ENCODE measurements around the gene ALDOA. TPM values are rescaled to one million over a fixed set of nuclear protein-coding genes. Genes with fewer than 3 reads are reported as not detected.
"Not testable (repeated sequence)": the region's sequence is repeated elsewhere in the genome, so short reads cannot be mapped to it uniquely, and the experiment has no call there.

The ALDOA gene
- total RNA-seq = 1,000 to 10,000 TPM; 1,486 to 1,632 TPM

GRCh38 chr16:30065102-30065942, at the start of gene ALDOA:
ALDOA (plus strand) TSS chr16:30065760; CDS start chr16:30066898, 1,138 bp downstream.
- peak within 1 kb of the TSS; percentile 100 for H3K4me3 Mint-ChIP-seq
- peaks cover 22% of the 10 kb centered on the region for H3K4me1 Mint-ChIP-seq
- ATAC-seq (ENCODE audit: low read depth) (peak; percentile 85), DNase-seq (peak; percentile 95)
- no peaks in the 10 kb centered on the region for H3K9me3 Mint-ChIP-seq
- H3K36me3 Mint-ChIP-seq = peaks cover 34% of the 10 kb centered on the region
- POLR2A ChIA-PET = interaction anchor here (0.6 to 6.1 kb wide), 27 partner anchors 8 to 631 kb away, joined by 3 to 102 read pairs (median 4); partner anchors contain the start of genes CORO1A, HIRIP3, MAPK3 and MAZ
- peak within 1 kb of the TSS; percentile 98 for H3K27ac Mint-ChIP-seq
- no peaks in the 10 kb centered on the region for H3K27me3 Mint-ChIP-seq

- Mint-ChIP-seq H3K36me3 (no peaks in the 10 kb centered on the region), H3K27me3 (peaks cover 20% of the 10 kb centered on the region), H3K27ac (no peak overlapping the region), H3K4me1 (peaks cover 10% of the 10 kb centered on the region), H3K9me3 (no peaks in the 10 kb centered on the region), H3K4me3 (no peak overlapping the region)
- POLR2A ChIA-PET = no interaction called here
- no peak for ATAC-seq (ENCODE audit: low read depth)
- DNase-seq = no peak
Measured at GRCh38 chr16:30016555-30017276, 48.8 kb upstream of the ALDOA start.

GRCh38 chr16:30017277-30017656, 48.3 kb upstream of the ALDOA start:
- ATAC-seq (ENCODE audit: low read depth) (no peak), DNase-seq (no peak)
- H3K4me1 Mint-ChIP-seq = peaks cover 7% of the 10 kb centered on the region
- peaks cover 14% of the 10 kb centered on the region for H3K27me3 Mint-ChIP-seq
- no peak overlapping the region for H3K27ac Mint-ChIP-seq
- no peaks in the 10 kb centered on the region for H3K9me3 Mint-ChIP-seq
- POLR2A ChIA-PET = no interaction called here
- H3K4me3 Mint-ChIP-seq = no peak overlapping the region
- H3K36me3 Mint-ChIP-seq = no peaks in the 10 kb centered on the region

DNA sequence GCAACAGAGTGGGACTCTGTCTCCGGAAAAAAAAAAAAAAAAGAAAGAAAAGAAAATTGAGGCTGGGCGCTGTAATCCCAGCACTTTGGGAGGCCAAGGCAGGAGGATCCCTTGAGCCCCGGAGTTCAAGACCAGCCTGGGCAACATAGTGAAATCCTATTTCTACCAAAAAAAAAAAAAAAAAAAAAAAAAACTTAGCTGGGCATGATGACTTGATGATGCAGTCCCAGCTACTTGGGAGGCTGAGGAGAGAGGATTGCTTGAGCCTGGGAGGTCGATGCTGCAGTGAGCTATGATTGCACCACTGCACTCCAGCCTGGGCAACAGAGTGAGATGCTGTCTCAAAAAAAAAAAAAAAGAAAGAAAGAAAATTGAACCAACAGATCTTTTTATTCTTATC, 47.6 kb upstream of the ALDOA start:
- POLR2A ChIA-PET = interaction anchor here (0.7 kb wide), 2 partner anchors 12 to 198 kb away, joined by 3 to 9 read pairs; partner anchors contain the start of gene MVP
- H3K36me3 Mint-ChIP-seq; ATAC-seq (ENCODE audit: low read depth); H3K27ac Mint-ChIP-seq; H3K4me1 Mint-ChIP-seq; H3K27me3 Mint-ChIP-seq; H3K4me3 Mint-ChIP-seq; H3K9me3 Mint-ChIP-seq; DNase-seq: not testable (repeated sequence)

DNA sequence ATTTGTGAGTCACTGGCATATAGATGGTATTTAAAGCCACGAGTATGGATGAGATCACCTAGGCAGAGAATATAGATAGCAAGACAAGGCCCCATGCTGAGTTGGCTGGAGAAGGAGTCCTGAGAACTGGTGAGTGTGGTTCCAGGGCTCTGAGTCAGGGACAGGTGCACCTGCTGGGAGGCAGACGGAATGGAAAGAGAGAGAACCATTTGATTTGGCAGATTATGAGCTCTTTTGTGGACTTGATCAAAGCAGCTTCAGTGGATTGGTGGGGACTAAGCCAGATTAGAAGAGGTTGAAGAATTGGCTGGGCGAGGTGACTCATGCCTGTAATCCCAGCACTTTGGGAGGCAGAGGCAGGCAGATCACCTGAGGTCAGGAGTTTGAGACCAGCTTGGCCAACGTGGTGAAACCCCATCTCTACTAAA, 46.8 kb upstream of the ALDOA start:
- POLR2A ChIA-PET = no interaction called here
- Mint-ChIP-seq H3K4me1 (peaks cover 7% of the 10 kb centered on the region), H3K27me3 (peaks cover 5% of the 10 kb centered on the region), H3K9me3 (no peaks in the 10 kb centered on the region), H3K27ac (no peak overlapping the region), H3K4me3 (no peak overlapping the region), H3K36me3 (no peaks in the 10 kb centered on the region)
- DNase-seq = no peak
- no peak for ATAC-seq (ENCODE audit: low read depth)

- Mint-ChIP-seq H3K4me3 (no peak within 1 kb of the TSS), H3K27ac (no peak within 1 kb of the TSS), H3K9me3 (no peaks in the 10 kb centered on the region), H3K36me3 (no peaks in the 10 kb centered on the region), H3K4me1 (peaks cover 9% of the 10 kb centered on the region), H3K27me3 (peaks cover 14% of the 10 kb centered on the region)
- no peak for ATAC-seq (ENCODE audit: low read depth)
- DNase-seq = no peak
- POLR2A ChIA-PET = no interaction called here
Measured at GRCh38 chr16:30022887-30023286, 42.7 kb upstream of the ALDOA start, which contains the start of gene C16orf92. C16orf92 (plus strand) TSS chr16:30023198; CDS start chr16:30023341, 143 bp downstream.

GRCh38 chr16:30023586-30023985, 42.0 kb upstream of the ALDOA start:
- DNase-seq = no peak
- Mint-ChIP-seq H3K9me3 (no peaks in the 10 kb centered on the region), H3K4me3 (no peak overlapping the region), H3K27me3 (peaks cover 18% of the 10 kb centered on the region), H3K27ac (no peak overlapping the region), H3K36me3 (no peaks in the 10 kb centered on the region), H3K4me1 (peaks cover 9% of the 10 kb centered on the region)
- ATAC-seq (ENCODE audit: low read depth) = no peak
- POLR2A ChIA-PET = interaction anchor here (0.5 kb wide), 1 partner anchor 262 kb away, joined by 4 read pairs; no protein-coding TSS in a partner anchor

DNA sequence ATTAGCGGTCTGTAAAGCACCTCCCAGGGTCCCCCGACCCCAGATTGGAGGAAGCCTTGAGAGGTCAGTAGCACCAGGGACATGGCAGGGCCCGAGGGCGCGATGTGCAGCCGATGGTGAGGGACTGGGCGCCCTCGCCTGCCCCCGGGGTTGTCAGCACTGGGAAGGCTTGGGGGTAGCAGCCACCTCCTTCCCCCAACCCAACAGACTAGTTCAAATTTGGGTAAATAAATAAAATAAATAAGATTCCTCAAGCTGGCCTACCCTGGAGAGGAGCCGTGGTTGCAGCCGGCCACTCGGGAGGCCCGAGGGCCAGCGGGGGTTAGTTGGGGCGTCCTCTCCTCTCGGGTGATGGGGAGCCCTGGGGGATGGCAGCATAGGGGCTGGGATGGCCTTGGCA, 41.1 kb upstream of the ALDOA start:
- DNase-seq (no peak), ATAC-seq (ENCODE audit: low read depth) (no peak)
- H3K4me3 Mint-ChIP-seq = no peak overlapping the region
- no peak overlapping the region for H3K27ac Mint-ChIP-seq
- H3K4me1 Mint-ChIP-seq = peaks cover 9% of the 10 kb centered on the region
- POLR2A ChIA-PET = no interaction called here
- no peaks in the 10 kb centered on the region for H3K9me3 Mint-ChIP-seq
- peaks cover 24% of the 10 kb centered on the region for H3K27me3 Mint-ChIP-seq
- H3K36me3 Mint-ChIP-seq = no peaks in the 10 kb centered on the region

- no peak overlapping the region for H3K4me3 Mint-ChIP-seq
- peaks cover 32% of the 10 kb centered on the region for H3K27me3 Mint-ChIP-seq
- POLR2A ChIA-PET = no interaction called here
- ATAC-seq (ENCODE audit: low read depth) (no peak), DNase-seq (no peak)
- no peaks in the 10 kb centered on the region for H3K9me3 Mint-ChIP-seq
- peaks cover 9% of the 10 kb centered on the region for H3K4me1 Mint-ChIP-seq
- no peaks in the 10 kb centered on the region for H3K36me3 Mint-ChIP-seq
- H3K27ac Mint-ChIP-seq = no peak overlapping the region
Measured at GRCh38 chr16:30025156-30025555, 40.4 kb upstream of the ALDOA start.

DNA sequence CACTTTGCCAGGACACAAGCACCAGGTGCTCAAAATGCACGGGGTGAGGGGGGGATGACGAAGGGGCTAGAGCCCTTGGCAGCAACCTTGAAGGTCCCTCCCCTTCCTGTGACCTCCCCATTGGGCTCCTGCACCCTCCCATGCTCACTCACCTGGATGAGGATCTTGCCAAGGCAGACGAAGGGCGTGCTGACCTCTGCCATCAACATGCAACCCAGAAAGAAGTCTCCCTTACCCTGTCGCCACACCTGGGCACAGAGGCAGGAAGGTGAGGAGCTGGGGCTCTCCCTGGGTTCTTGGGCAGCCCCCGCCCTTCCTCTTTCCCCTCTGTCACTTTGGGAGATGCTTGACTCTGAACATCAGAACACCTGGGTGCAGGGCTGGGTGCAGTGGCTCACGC, 40.0 kb upstream of the ALDOA start:
- no peak for ATAC-seq (ENCODE audit: low read depth)
- no peak for DNase-seq
- Mint-ChIP-seq H3K27ac (no peak overlapping the region), H3K4me1 (peaks cover 8% of the 10 kb centered on the region), H3K9me3 (no peaks in the 10 kb centered on the region), H3K36me3 (no peaks in the 10 kb centered on the region), H3K27me3 (peaks cover 35% of the 10 kb centered on the region), H3K4me3 (no peak overlapping the region)
- POLR2A ChIA-PET = no interaction called here

DNA sequence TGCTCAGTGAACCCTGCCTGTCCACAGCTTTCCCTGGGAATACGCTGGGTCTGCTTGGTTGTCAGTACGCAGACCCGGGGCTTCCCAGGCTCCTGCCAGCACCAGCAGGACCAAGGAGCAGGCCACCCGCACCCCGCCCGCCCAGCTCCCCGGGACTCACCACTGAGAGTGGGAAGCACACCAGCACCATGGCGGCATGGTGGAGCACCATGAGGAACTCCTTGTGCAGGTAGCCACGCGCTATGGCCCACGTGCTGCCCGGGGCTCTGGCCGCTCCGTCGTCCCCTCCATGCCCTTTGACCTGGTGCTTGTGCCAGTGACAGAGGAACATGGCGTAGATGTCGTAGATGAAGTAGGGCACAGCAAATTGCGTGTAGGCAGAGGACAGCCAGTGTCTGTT, 39.1 kb upstream of the ALDOA start:
- peaks cover 2% of the 10 kb centered on the region for H3K4me1 Mint-ChIP-seq
- H3K27me3 Mint-ChIP-seq = peaks cover 40% of the 10 kb centered on the region
- POLR2A ChIA-PET = interaction anchor here (0.5 kb wide), 1 partner anchor 81 kb away, joined by 3 read pairs; no protein-coding TSS in a partner anchor
- H3K9me3 Mint-ChIP-seq = no peaks in the 10 kb centered on the region
- DNase-seq (no peak), ATAC-seq (ENCODE audit: low read depth) (no peak)
- H3K36me3 Mint-ChIP-seq = no peaks in the 10 kb centered on the region
- H3K4me3 Mint-ChIP-seq = no peak overlapping the region
- H3K27ac Mint-ChIP-seq = no peak overlapping the region

DNA sequence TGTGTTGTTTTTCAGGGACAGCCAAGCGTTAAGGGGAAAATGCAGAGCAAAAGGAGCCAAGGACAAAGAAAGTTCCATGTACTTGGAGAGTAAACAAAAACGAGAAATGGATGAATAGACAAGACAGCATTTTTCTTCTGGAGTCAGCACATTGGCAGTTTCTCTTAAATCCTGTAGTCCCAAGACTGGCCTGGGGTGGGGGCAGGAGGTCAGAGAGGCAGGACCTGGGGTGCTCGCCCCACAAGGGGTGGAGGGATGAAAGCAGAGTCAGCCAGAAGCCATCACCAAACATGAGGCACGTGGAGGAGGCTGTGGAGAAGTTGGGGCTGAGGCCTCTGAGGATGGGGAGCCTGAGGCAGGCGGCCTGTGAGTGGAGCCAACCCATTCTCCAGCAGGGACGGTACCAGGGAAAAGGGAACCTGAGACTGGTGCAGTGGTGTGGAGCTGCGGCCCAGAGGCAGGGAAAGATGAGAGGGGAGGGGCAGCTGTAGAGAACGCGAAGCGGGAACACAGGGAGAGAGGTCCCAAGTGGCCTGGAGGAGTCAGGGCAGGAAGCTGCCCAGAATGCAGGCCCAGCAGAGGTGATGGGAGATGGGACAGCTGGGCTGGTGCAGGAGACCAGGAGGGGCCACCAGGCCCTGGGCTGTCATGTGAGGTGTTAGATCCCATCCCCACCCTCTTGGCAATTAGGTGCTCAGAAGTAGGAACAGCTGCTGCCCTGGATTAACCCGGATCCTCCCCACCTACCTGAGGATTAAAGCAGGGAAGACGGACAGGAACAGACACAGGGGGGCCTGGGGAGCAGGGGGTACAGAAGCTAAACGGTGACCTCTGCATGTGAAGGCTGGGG, 37.7 kb upstream of the ALDOA start:
- Mint-ChIP-seq H3K27ac (no peak overlapping the region), H3K4me1 (peaks cover 6% of the 10 kb centered on the region), H3K4me3 (no peak overlapping the region), H3K36me3 (no peaks in the 10 kb centered on the region), H3K27me3 (peaks cover 50% of the 10 kb centered on the region), H3K9me3 (no peaks in the 10 kb centered on the region)
- no peak for DNase-seq
- POLR2A ChIA-PET = interaction anchor here (0.5 to 0.8 kb wide), 3 partner anchors 9 to 448 kb away, joined by 3 read pairs; no protein-coding TSS in a partner anchor
- no peak for ATAC-seq (ENCODE audit: low read depth)

Measured in activated naive CD8-positive, alpha-beta T cell treated with anti-CD3 and anti-CD28 coated beads, Interleukin-2, amount 10 ng/mL, durations not matched to agents 7 days and 5 days (primary cell).